IMR-90 (cell line): Measurements from ENCODE around the gene AFG1L. TPM values are rescaled to one million over a fixed set of nuclear protein-coding genes. Genes with fewer than 3 reads are reported as not detected.

Experiments
- ATAC-seq: fragments of 200-7000 bp; cut with Tn5 transposase; 2 replicates; pipeline ENCODE4 v1.9.1; 2020; ENCODE audit warnings: low read depth, mild to moderate bottlenecking, moderate library complexity
- BruUV-seq: library from RNA; stranded (reverse); fragments of 400-500 nt; replicated peaks from 2 replicates; lab custom pipeline; 2021; lab: Mats Ljungman, UMichigan
- CTCF ChIA-PET: fragments of 300-600 bp; formaldehyde crosslinking; extraction: SDS; loops from one replicate; lab custom pipeline; 2021; ENCODE audit warnings: antibody characterized with exemption; lab: Yijun Ruan, JAX
- POLR2A ChIA-PET: fragments of 300-600 bp; sonication (Branson Sonifier 250); formaldehyde crosslinking; loops from one replicate; lab custom pipeline; 2022; ENCODE audit warnings: antibody characterized with exemption; ENCODE audit not compliant: unreplicated experiment; lab: Charles Lee
- DNase-seq: peaks from one replicate; pipeline ENCODE4 v3.0.0; 2013
- H2AFZ ChIP-seq: replicated peaks from 2 replicates; pipeline ENCODE3; 2013; ENCODE audit warnings: low read length, mild to moderate bottlenecking; ENCODE audit not compliant: poor library complexity
- H2AK5ac ChIP-seq: 2 replicates; pipeline ENCODE4 v1.6.1; 2013; ENCODE audit warnings: low read depth, low read length, inconsistent platforms
- H2AK9ac ChIP-seq: replicated peaks from 2 replicates; pipeline ENCODE3; 2013; ENCODE audit warnings: mild to moderate bottlenecking, low read depth, low read length, moderate library complexity; ENCODE audit not compliant: poor library complexity
- H2BK120ac ChIP-seq: 2 replicates; pipeline ENCODE4 v1.6.1; 2013; ENCODE audit warnings: low read depth, low read length, inconsistent platforms
- H2BK15ac ChIP-seq: 3 replicates; pipeline ENCODE4 v1.6.1; 2013; ENCODE audit warnings: low read depth, low read length, inconsistent platforms
- H2BK20ac ChIP-seq: 2 replicates; pipeline ENCODE4 v1.6.1; 2013; ENCODE audit warnings: low read depth, mild to moderate bottlenecking, inconsistent platforms, low read length, moderate library complexity
- H2BK5ac ChIP-seq: 2 replicates; pipeline ENCODE4 v1.6.1; 2013; ENCODE audit warnings: mild to moderate bottlenecking, low read depth, low read length, inconsistent platforms; ENCODE audit not compliant: poor library complexity, severe bottlenecking
- H3K14ac ChIP-seq: replicated peaks from 2 replicates; pipeline ENCODE4 v1.6.1; 2013; ENCODE audit warnings: low read depth, low read length, inconsistent platforms
- H3K18ac ChIP-seq: 2 replicates; pipeline ENCODE4 v1.6.1; 2013; ENCODE audit warnings: low read depth, low read length, control low read depth
- H3K23ac ChIP-seq: 2 replicates; pipeline ENCODE4 v1.6.1; 2013; ENCODE audit warnings: low read depth, low read length, inconsistent platforms
- H3K27ac ChIP-seq: 2 replicates; pipeline ENCODE4 v1.5.1; 2013; ENCODE audit warnings: mild to moderate bottlenecking, control low read depth, low read length; ENCODE audit not compliant: insufficient read depth
- H3K27me3 ChIP-seq: 2 replicates; pipeline ENCODE4 v1.6.1; 2013; ENCODE audit warnings: low read length; ENCODE audit not compliant: control insufficient read depth, insufficient read depth
- H3K36me3 ChIP-seq: 2 replicates; pipeline ENCODE4 v1.6.1; 2013; ENCODE audit warnings: low read length, mixed read lengths; ENCODE audit not compliant: control insufficient read depth, insufficient read depth
- H3K4ac ChIP-seq: 2 replicates; pipeline ENCODE4 v1.6.1; 2013; ENCODE audit warnings: low read depth, low read length, inconsistent platforms
- H3K4me1 ChIP-seq: 2 replicates; pipeline ENCODE4 v1.6.1; 2013; ENCODE audit warnings: low read length, mixed read lengths; ENCODE audit not compliant: control insufficient read depth, insufficient read depth
- H3K4me2 ChIP-seq: 2 replicates; pipeline ENCODE4 v1.6.1; 2013; ENCODE audit warnings: low read depth, mild to moderate bottlenecking, control low read depth, low read length, moderate library complexity
- H3K4me3 ChIP-seq: 2 replicates; pipeline ENCODE4 v1.5.1; 2013; ENCODE audit warnings: low read depth, mild to moderate bottlenecking, control low read depth, low read length, moderate library complexity; ENCODE audit not compliant: insufficient read depth
- H3K56ac ChIP-seq: 2 replicates; pipeline ENCODE4 v1.6.1; 2013; ENCODE audit warnings: low read length, inconsistent platforms; ENCODE audit not compliant: insufficient read depth; ENCODE audit errors: extremely low read depth
- H3K79me1 ChIP-seq, 2 experiments: 2 replicates each; pipeline ENCODE4 v1.6.1; 2013; ENCODE audit warnings: low read length in 2 of 2, inconsistent platforms in 1 of 2, low read depth in 1 of 2
- H3K9ac ChIP-seq: 2 replicates; pipeline ENCODE4 v1.6.1; 2013; ENCODE audit warnings: low read depth, low read length, control low read depth
- H3K9me1 ChIP-seq: 2 replicates; pipeline ENCODE4 v1.6.1; 2013; ENCODE audit warnings: low read length, inconsistent platforms; ENCODE audit not compliant: insufficient read depth
- H3K9me3 ChIP-seq: 2 replicates; pipeline ENCODE4 v1.6.1; 2013; ENCODE audit warnings: low read length; ENCODE audit not compliant: control insufficient read depth, insufficient read depth
- H4K20me1 ChIP-seq: 2 replicates; pipeline ENCODE4 v1.6.1; 2013; ENCODE audit warnings: low read length, inconsistent platforms; ENCODE audit not compliant: insufficient read depth
- H4K5ac ChIP-seq: 2 replicates; pipeline ENCODE4 v1.6.1; 2013; ENCODE audit warnings: mild to moderate bottlenecking, low read depth, low read length, control low read depth
- H4K8ac ChIP-seq, 2 experiments: 2 replicates each; pipeline ENCODE4 v1.6.1; 2013; ENCODE audit warnings: low read depth in 2 of 2, low read length in 2 of 2, control low read depth in 1 of 2, inconsistent platforms in 1 of 2
- H4K91ac ChIP-seq: 2 replicates; pipeline ENCODE4 v1.6.1; 2013; ENCODE audit warnings: low read depth, low read length, inconsistent platforms; ENCODE audit not compliant: insufficient read depth
- BHLHE40 ChIP-seq: fragments of 150-350 bp; IDR thresholded peaks from 2 replicates; pipeline ENCODE4 v1.6.1; 2016; ENCODE audit warnings: mild to moderate bottlenecking, low read depth, low read length
- CEBPB ChIP-seq: IDR thresholded peaks from 2 replicates; pipeline ENCODE4 v1.6.1; 2012; ENCODE audit warnings: low read depth, low read length, improper control_type of control experiment
- CHD1 ChIP-seq: IDR thresholded peaks from 2 replicates; pipeline ENCODE4 v1.6.1; 2012; ENCODE audit warnings: low read depth, low read length, improper control_type of control experiment
- FOS ChIP-seq: fragments of 150-350 bp; IDR thresholded peaks from 2 replicates; pipeline ENCODE4 v1.6.1; 2016; ENCODE audit warnings: low read depth, low read length
- MAFK ChIP-seq: IDR thresholded peaks from 2 replicates; pipeline ENCODE4 v1.6.1; 2012; ENCODE audit warnings: low read depth, low read length, improper control_type of control experiment
- MAZ ChIP-seq: IDR thresholded peaks from 2 replicates; pipeline ENCODE4 v1.6.1; 2012; ENCODE audit warnings: low read depth, mild to moderate bottlenecking, low read length, improper control_type of control experiment, moderate library complexity, borderline replicate concordance
- MXI1 ChIP-seq: IDR thresholded peaks from 2 replicates; pipeline ENCODE4 v1.6.1; 2012; ENCODE audit warnings: low read depth, mild to moderate bottlenecking, low read length, moderate library complexity, borderline replicate concordance
- POLR2A ChIP-seq: IDR thresholded peaks from 2 replicates; pipeline ENCODE4 v1.6.1; 2012; ENCODE audit warnings: mild to moderate bottlenecking, low read depth, low read length
- RAD21 ChIP-seq: IDR thresholded peaks from 2 replicates; pipeline ENCODE4 v1.6.1; 2012; ENCODE audit warnings: low read length, improper control_type of control experiment
- RCOR1 ChIP-seq: IDR thresholded peaks from 2 replicates; pipeline ENCODE4 v1.6.1; 2012; ENCODE audit warnings: mild to moderate bottlenecking, low read length, improper control_type of control experiment; ENCODE audit not compliant: insufficient replicate concordance
- RFX5 ChIP-seq: IDR thresholded peaks from 2 replicates; pipeline ENCODE4 v1.8.0; 2012; ENCODE audit warnings: low read depth, mild to moderate bottlenecking, low read length, moderate library complexity
- SMC3 ChIP-seq: fragments of 150-350 bp; IDR thresholded peaks from 2 replicates; pipeline ENCODE4 v1.6.1; 2016; ENCODE audit warnings: low read depth, mild to moderate bottlenecking, antibody characterized with exemption, low read length, moderate library complexity
- WGBS, 2 experiments: methylation state at CpG; one replicate each; pipeline versions ENCODE4 v1.1.5 to v1.1.7; 2013; ENCODE audit warnings: missing lambda C conversion rate in 2 of 2; ENCODE audit not compliant: insufficient read length in 1 of 2; ENCODE audit errors: extremely low coverage in 2 of 2; 5-methylcytosine and 5-hydroxymethylcytosine counted together
- dilution Hi-C: fragments of 300-500 bp; cut with HindIII; formaldehyde crosslinking; loops from one replicate; pipeline ENCODE4 v1.14.3; 2018; ENCODE audit warnings: low sequenced_read_pairs; ENCODE audit not compliant: unreplicated experiment
- in situ Hi-C: fragments of 300-500 bp; cut with MboI; formaldehyde crosslinking; loops from 3 replicates; pipeline ENCODE4 v1.14.3; 2019; ENCODE audit warnings: low sequenced_read_pairs, inconsistent platforms, mixed read lengths
- intact Hi-C: fragments of 100-400 bp; cut with micrococcal nuclease; formaldehyde crosslinking; loops from 2 replicates; pipeline ENCODE4 v1.10.0; 2022
- polyA plus RNA-seq, 3 experiments: library from polyadenylated mRNA; depleted of rRNA; stranded (reverse); fragments of >200 nt; gene quantifications; 2 replicates each; pipeline ENCODE4 v1.2.3, GENCODE V29; 2012; ENCODE audit warnings: low replicate concordance in 1 of 3
- total RNA-seq: library from RNA; depleted of rRNA; stranded (reverse); fragments of >200 nt; gene quantifications from 2 replicates; pipeline ENCODE4 v1.2.3, GENCODE V29; 2012
- TF ChIP-seq, protein P1 (sequence below): conservative IDR thresholded peaks from 2 replicates; pipeline ENCODE4 v1.5.1; 2012; ENCODE audit warnings: mild to moderate bottlenecking, low read depth, low read length, improper control_type of control experiment
- TF ChIP-seq, protein P2 (sequence below): fragments of 150-350 bp; IDR thresholded peaks from 2 replicates; pipeline ENCODE4 v1.6.1; 2016; ENCODE audit warnings: low read depth, mild to moderate bottlenecking, low read length, moderate library complexity, borderline replicate concordance
- TF ChIP-seq, protein P3 (sequence below): fragments of 150-350 bp; IDR thresholded peaks from 2 replicates; pipeline ENCODE4 v1.6.1; 2017; ENCODE audit warnings: mild to moderate bottlenecking, antibody characterized with exemption, low read length, low read depth

The AFG1L gene
- total and polyA plus RNA-seq, 2 of the 4 experiments (the other 2 are of a cell fraction), result 1.0 to 2.0 TPM

DNA sequence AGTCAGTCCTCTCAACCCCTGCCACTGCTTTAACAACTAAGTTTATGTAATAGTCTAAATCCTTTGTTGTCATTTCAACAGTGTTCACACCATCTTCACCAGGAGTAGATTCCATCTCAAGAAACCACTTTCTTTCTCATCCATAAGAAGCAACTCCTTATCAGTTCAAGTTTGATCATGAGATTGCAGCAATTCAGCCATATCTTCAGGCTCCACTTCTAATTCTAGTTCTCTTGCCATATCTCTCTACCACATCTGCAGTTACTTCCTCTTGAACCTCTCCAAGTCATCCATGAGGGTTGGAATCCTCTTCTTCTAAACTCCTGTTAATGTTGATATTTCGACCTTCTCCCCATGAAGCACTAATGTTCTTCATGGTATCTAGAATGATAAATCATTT, 208.0 kb downstream of the AFG1L start:
- Histone ChIP-seq H3K14ac (no peak overlapping the region), H2BK20ac (no peak overlapping the region), H2AFZ (no peak overlapping the region), H3K4ac (no peak overlapping the region), H3K9me1 (no peaks in the 10 kb centered on the region), H3K23ac (no peak overlapping the region), H4K8ac (no peak overlapping the region), H4K20me1 (no peaks in the 10 kb centered on the region), H3K18ac (no peak overlapping the region), H3K4me3 (no peak overlapping the region), H3K27ac (no peak overlapping the region), H3K9ac (no peak overlapping the region), H3K79me1 (no peaks in the 10 kb centered on the region), H3K27me3 (no peaks in the 10 kb centered on the region), H4K5ac (no peak overlapping the region), H2AK5ac (no peak overlapping the region), H2BK120ac (no peak overlapping the region), H3K36me3 (no peaks in the 10 kb centered on the region), H2AK9ac (no peak overlapping the region), H3K4me2 (no peak overlapping the region), H2BK15ac (no peak overlapping the region), H3K4me1 (no peaks in the 10 kb centered on the region), H4K91ac (no peak overlapping the region), H3K9me3 (no peaks in the 10 kb centered on the region), H2BK5ac (no peak overlapping the region), H3K56ac (no peak overlapping the region)
- no CpG with 5 or more reads among the region's 1 CpG for WGBS, 2 experiments
- no TSS peak for BruUV-seq
- in situ Hi-C loops (no loop called here), dilution Hi-C loops (no loop called here), intact Hi-C loops (no loop called here)
- DNase-seq (no peak), ATAC-seq (no peak)
- CTCF ChIA-PET, result no interaction called here
- POLR2A ChIA-PET, result no interaction called here
- TF ChIP-seq SMC3 (no peak), CEBPB (no peak), FOS (no peak), POLR2A (no peak), BHLHE40 (no peak), MAZ (no peak), CHD1 (no peak), MAFK (no peak), RAD21 (no peak), RFX5 (no peak), MXI1 (no peak), RCOR1 (no peak)
- TF ChIP-seq, protein P1, sequence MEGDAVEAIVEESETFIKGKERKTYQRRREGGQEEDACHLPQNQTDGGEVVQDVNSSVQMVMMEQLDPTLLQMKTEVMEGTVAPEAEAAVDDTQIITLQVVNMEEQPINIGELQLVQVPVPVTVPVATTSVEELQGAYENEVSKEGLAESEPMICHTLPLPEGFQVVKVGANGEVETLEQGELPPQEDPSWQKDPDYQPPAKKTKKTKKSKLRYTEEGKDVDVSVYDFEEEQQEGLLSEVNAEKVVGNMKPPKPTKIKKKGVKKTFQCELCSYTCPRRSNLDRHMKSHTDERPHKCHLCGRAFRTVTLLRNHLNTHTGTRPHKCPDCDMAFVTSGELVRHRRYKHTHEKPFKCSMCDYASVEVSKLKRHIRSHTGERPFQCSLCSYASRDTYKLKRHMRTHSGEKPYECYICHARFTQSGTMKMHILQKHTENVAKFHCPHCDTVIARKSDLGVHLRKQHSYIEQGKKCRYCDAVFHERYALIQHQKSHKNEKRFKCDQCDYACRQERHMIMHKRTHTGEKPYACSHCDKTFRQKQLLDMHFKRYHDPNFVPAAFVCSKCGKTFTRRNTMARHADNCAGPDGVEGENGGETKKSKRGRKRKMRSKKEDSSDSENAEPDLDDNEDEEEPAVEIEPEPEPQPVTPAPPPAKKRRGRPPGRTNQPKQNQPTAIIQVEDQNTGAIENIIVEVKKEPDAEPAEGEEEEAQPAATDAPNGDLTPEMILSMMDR, result no peak
- TF ChIP-seq, protein P2, sequence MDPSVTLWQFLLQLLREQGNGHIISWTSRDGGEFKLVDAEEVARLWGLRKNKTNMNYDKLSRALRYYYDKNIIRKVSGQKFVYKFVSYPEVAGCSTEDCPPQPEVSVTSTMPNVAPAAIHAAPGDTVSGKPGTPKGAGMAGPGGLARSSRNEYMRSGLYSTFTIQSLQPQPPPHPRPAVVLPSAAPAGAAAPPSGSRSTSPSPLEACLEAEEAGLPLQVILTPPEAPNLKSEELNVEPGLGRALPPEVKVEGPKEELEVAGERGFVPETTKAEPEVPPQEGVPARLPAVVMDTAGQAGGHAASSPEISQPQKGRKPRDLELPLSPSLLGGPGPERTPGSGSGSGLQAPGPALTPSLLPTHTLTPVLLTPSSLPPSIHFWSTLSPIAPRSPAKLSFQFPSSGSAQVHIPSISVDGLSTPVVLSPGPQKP, result no peak
- TF ChIP-seq, protein P3, sequence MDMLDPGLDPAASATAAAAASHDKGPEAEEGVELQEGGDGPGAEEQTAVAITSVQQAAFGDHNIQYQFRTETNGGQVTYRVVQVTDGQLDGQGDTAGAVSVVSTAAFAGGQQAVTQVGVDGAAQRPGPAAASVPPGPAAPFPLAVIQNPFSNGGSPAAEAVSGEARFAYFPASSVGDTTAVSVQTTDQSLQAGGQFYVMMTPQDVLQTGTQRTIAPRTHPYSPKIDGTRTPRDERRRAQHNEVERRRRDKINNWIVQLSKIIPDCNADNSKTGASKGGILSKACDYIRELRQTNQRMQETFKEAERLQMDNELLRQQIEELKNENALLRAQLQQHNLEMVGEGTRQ, result no peak
